Ishikawa (cell line): ENCODE measurements around the gene TMPRSS4.

Experiments used
- CEBPB ChIP-seq: IDR thresholded peaks from 2 replicates; pipeline ENCODE4 v1.6.1; 2012
- RAD21 ChIP-seq: IDR thresholded peaks from 2 replicates; pipeline ENCODE4 v1.6.1; 2012; ENCODE audit warnings: low read depth
- ZBTB7A ChIP-seq: IDR thresholded peaks from 2 replicates; pipeline ENCODE4 v1.6.1; 2012; ENCODE audit warnings: low read depth

DNA sequence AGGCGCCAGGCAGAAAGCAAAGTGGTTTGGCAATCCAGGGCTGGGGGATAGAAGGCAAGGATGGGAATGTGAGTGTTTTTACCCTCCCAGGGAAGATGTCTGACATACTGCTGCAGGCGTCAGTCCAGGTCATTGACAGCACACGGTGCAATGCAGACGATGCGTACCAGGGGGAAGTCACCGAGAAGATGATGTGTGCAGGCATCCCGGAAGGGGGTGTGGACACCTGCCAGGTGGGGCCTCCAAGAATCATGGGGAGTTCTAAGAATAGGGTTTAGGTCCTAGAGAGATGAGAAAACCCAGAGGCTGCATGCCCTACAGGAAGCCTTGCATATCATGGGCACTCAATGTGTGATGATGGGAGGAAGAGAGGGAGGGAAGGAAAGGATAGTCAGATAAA is 38.2 kb downstream of the TMPRSS4 start:
- TF ChIP-seq ZBTB7A (no peak), CEBPB (no peak), RAD21 (no peak)
